ENCODE results near the gene TEX261. TPM values are rescaled to one million over a fixed set of nuclear protein-coding genes. Genes with fewer than 3 reads are reported as not detected.

The TEX261 gene
- polyA plus RNA-seq, 1 of the 3 experiments (the other 2 are of a cell fraction) = 44.3 TPM

- DNase-seq = no peak
- TF ChIP-seq MEF2A (IDR thresholded peaks at IDR 0.05; ENCODE audit: borderline replicate concordance, low read depth) (no peak), SIN3A (IDR thresholded peaks at IDR 0.05; ENCODE audit: borderline replicate concordance, low read depth, low read length) (no peak), FOXM1 (IDR thresholded peaks at IDR 0.05; ENCODE audit: low read depth) (no peak)
- Histone ChIP-seq H3F3A (replicated peaks; ENCODE audit: insufficient read depth) (no peaks in the 10 kb centered on the region), H3K79me2 (ENCODE audit: insufficient read depth) (no peaks in the 10 kb centered on the region), H3K4me1 (ENCODE audit: control insufficient read depth in 1 of 2, insufficient read depth in 2 of 2, low read depth in 1 of 2, low read length in 1 of 2) (peaks cover 0 to 5% of the 10 kb centered on the region in 2 experiments; a peak in 1 of 4 replicates), H3K9me2 (no peaks in the 10 kb centered on the region), H3K4me2 (no peak overlapping the region), H3K27ac (ENCODE audit: low read depth in 2 of 2, low read length in 1 of 2) (no peak overlapping the region), H3K4me3 (ENCODE audit: low read depth in 2 of 2, low read length in 1 of 2) (no peak overlapping the region), H3K9ac (no peak overlapping the region), H3K36me3 (replicated peaks in 1 of 2; ENCODE audit: control insufficient read depth in 1 of 2, insufficient read depth in 2 of 2, low read length in 1 of 2) (no peaks in the 10 kb centered on the region), H4K20me1 (ENCODE audit: insufficient read depth) (no peaks in the 10 kb centered on the region), H3K27me3 (ENCODE audit: insufficient read depth) (no peaks in the 10 kb centered on the region), H2AFZ (ENCODE audit: low read depth) (no peak overlapping the region), H3K9me3 (no peaks in the 10 kb centered on the region)
- ChIA-PET POLR2A (no interaction called here), CTCF (interaction anchor here (1.1 to 7.5 kb wide), 5 partner anchors 11 to 65 kb away, joined by 3 to 79 read pairs (median 20); no protein-coding TSS in a partner anchor)
- 94% methylated on average over 8 of the region's 10 CpGs for WGBS (ENCODE audit: low lambda C conversion rate)
Measured at GRCh38 chr2:70936165-70936978, 58.3 kb downstream of the TEX261 start.

Small RNA genes within 50 kb of the gene (small RNA-seq; reads per million reads assigned to genes)
- 0 reads per million in 7 experiments for gene RN7SL160P

Other genes starting within 250 kb of the TEX261 start
- gene ADD2, start 226.7 kb downstream of the TEX261 start, polyA plus RNA-seq (2012; rRNA removed) = 0.30 and 0.50 TPM in 2 replicates
- not detected in 2 replicates for gene FIGLA, start 204.2 kb downstream of the TEX261 start, polyA plus RNA-seq (2012; rRNA removed)
- gene CLEC4F, start 174.3 kb downstream of the TEX261 start, polyA plus RNA-seq (2012; rRNA removed) = 0.12 and 0.21 TPM in 2 replicates
- 0.33 and 0.62 TPM in 2 replicates for gene CD207, start 159.1 kb downstream of the TEX261 start, polyA plus RNA-seq (2012; rRNA removed)
- 4.3 and 4.4 TPM in 2 replicates for gene VAX2, start 94.3 kb downstream of the TEX261 start, polyA plus RNA-seq (2012; rRNA removed)
- gene ATP6V1B1, start 59.0 kb downstream of the TEX261 start, polyA plus RNA-seq (2012; rRNA removed) = 4.9 and 6.1 TPM in 2 replicates
- gene ANKRD53, start 16.2 kb downstream of the TEX261 start, polyA plus RNA-seq (2012; rRNA removed) = 0.29 and 0.58 TPM in 2 replicates
- 74.8 and 83.6 TPM in 2 replicates for gene NAGK, start 73.8 kb upstream of the TEX261 start, polyA plus RNA-seq (2012; rRNA removed)
- gene MCEE, start 135.4 kb upstream of the TEX261 start, polyA plus RNA-seq (2012; rRNA removed) = 6.2 and 7.5 TPM in 2 replicates
- 8.7 and 9.2 TPM in 2 replicates for gene MPHOSPH10, start 135.8 kb upstream of the TEX261 start, polyA plus RNA-seq (2012; rRNA removed)
- gene PAIP2B, start 232.2 kb upstream of the TEX261 start, polyA plus RNA-seq (2012; rRNA removed) = 0.20 and 0.23 TPM in 2 replicates